Measurements from ENCODE around the gene PLPPR4.

DNA sequence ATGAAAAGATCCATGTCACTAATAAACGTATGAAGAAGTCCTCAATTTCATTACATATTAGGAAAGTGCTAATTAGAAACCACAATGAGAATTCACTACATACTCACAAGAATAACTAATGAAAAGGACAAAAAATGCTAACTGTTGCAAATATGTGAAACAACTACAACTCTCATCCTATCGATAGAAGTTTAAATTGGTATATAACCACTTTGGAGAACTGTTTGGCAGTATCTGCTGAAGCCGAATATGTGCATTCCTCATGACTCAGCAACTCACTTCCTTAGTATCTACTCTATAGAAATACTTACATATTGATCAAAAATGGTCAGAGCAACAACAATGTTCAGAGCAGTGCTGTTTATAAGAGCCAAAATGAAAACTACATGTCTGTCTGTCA lies 66.8 kb downstream of the PLPPR4 start:
- no peak for TF ChIP-seq POLR2A (IDR thresholded peaks at IDR 0.05; ENCODE audit: low read depth, low read length)
- TF ChIP-seq, protein P1, sequence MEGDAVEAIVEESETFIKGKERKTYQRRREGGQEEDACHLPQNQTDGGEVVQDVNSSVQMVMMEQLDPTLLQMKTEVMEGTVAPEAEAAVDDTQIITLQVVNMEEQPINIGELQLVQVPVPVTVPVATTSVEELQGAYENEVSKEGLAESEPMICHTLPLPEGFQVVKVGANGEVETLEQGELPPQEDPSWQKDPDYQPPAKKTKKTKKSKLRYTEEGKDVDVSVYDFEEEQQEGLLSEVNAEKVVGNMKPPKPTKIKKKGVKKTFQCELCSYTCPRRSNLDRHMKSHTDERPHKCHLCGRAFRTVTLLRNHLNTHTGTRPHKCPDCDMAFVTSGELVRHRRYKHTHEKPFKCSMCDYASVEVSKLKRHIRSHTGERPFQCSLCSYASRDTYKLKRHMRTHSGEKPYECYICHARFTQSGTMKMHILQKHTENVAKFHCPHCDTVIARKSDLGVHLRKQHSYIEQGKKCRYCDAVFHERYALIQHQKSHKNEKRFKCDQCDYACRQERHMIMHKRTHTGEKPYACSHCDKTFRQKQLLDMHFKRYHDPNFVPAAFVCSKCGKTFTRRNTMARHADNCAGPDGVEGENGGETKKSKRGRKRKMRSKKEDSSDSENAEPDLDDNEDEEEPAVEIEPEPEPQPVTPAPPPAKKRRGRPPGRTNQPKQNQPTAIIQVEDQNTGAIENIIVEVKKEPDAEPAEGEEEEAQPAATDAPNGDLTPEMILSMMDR (conservative IDR thresholded peaks at IDR 0.05; ENCODE audit: low read depth, low read length): no peak
- TF ChIP-seq, protein P2, sequence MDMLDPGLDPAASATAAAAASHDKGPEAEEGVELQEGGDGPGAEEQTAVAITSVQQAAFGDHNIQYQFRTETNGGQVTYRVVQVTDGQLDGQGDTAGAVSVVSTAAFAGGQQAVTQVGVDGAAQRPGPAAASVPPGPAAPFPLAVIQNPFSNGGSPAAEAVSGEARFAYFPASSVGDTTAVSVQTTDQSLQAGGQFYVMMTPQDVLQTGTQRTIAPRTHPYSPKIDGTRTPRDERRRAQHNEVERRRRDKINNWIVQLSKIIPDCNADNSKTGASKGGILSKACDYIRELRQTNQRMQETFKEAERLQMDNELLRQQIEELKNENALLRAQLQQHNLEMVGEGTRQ (IDR thresholded peaks at IDR 0.05; ENCODE audit: low read depth, low read length): no peak
- TF ChIP-seq CEBPB (IDR thresholded peaks at IDR 0.05; ENCODE audit: low read depth, low read length): no peak
- TF ChIP-seq RAD21 (IDR thresholded peaks at IDR 0.05; ENCODE audit: low read length): no peak
- TF ChIP-seq MXI1 (IDR thresholded peaks at IDR 0.05; ENCODE audit: borderline replicate concordance, low read depth, low read length): no peak
- TF ChIP-seq NFE2L2 (IDR thresholded peaks at IDR 0.05; ENCODE audit: low read depth, low read length): no peak
- TF ChIP-seq, protein P3, sequence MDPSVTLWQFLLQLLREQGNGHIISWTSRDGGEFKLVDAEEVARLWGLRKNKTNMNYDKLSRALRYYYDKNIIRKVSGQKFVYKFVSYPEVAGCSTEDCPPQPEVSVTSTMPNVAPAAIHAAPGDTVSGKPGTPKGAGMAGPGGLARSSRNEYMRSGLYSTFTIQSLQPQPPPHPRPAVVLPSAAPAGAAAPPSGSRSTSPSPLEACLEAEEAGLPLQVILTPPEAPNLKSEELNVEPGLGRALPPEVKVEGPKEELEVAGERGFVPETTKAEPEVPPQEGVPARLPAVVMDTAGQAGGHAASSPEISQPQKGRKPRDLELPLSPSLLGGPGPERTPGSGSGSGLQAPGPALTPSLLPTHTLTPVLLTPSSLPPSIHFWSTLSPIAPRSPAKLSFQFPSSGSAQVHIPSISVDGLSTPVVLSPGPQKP (IDR thresholded peaks at IDR 0.05; ENCODE audit: borderline replicate concordance, low read depth, low read length): no peak
- TF ChIP-seq RCOR1 (IDR thresholded peaks at IDR 0.05; ENCODE audit: insufficient replicate concordance, low read length): no peak
- TF ChIP-seq BHLHE40 (IDR thresholded peaks at IDR 0.05; ENCODE audit: low read depth, low read length): no peak
- TF ChIP-seq FOS (IDR thresholded peaks at IDR 0.05; ENCODE audit: low read depth, low read length): no peak
- no peak for TF ChIP-seq RFX5 (IDR thresholded peaks at IDR 0.05; ENCODE audit: low read depth, low read length)
- no peak for TF ChIP-seq CHD1 (IDR thresholded peaks at IDR 0.05; ENCODE audit: low read depth, low read length)

All from IMR-90 (cell line).